ENCODE measurements around the gene STS.

STS gene

GRCh38 chrX:7133050-7133440 lies 14.5 kb upstream of the STS start:
- peaks cover 96% of the 10 kb centered on the region for H3K79me2 ChIP-seq (ENCODE audit: control insufficient read depth, low read length)
- peak overlapping the region; percentile 34; the same call in 1 of the 2 replicates for H3K4me2 ChIP-seq (ENCODE audit: low read length)
- H3K4me3 ChIP-seq (ENCODE audit: low read length): no peak overlapping the region

GRCh38 chrX:7134981-7135380 lies 12.5 kb upstream of the STS start:
- H3K4me2 ChIP-seq (ENCODE audit: low read length): peak overlapping the region; percentile 19; the same call in 1 of the 2 replicates
- H4K20me1 ChIP-seq (ENCODE audit: control insufficient read depth, insufficient read depth, low read depth, low read length): no peaks in the 10 kb centered on the region
- H3K79me2 ChIP-seq (ENCODE audit: control insufficient read depth, low read length): peaks cover 96% of the 10 kb centered on the region
- H3K4me3 ChIP-seq (ENCODE audit: low read length): no peak overlapping the region
- H3F3A ChIP-seq (ENCODE audit: control insufficient read depth, insufficient read depth): no peaks in the 10 kb centered on the region
- H3K4me1 ChIP-seq (ENCODE audit: control insufficient read depth, low read length): peaks cover 44% of the 10 kb centered on the region
- TF ChIP-seq CTCF (IDR thresholded peaks at IDR 0.05; ENCODE audit: low read depth, low read length, poor library complexity, severe bottlenecking): no peak
- no peak for TF ChIP-seq EZH2phosphoT487 (IDR thresholded peaks at IDR 0.05; ENCODE audit: borderline replicate concordance, low read length)
- no peak overlapping the region for H3K27ac ChIP-seq (ENCODE audit: low read depth, low read length)
- H3K9me2 ChIP-seq (replicated peaks; ENCODE audit: control insufficient read depth, low read length): no peaks in the 10 kb centered on the region
- H3K36me3 ChIP-seq (ENCODE audit: control insufficient read depth, low read length): peaks cover 32% of the 10 kb centered on the region
- H3K27me3 ChIP-seq (ENCODE audit: control insufficient read depth, low read length): no peaks in the 10 kb centered on the region
- no peaks in the 10 kb centered on the region for H3K9me3 ChIP-seq (ENCODE audit: control insufficient read depth, insufficient read depth, low read length)

More at GRCh38 chrX:7133050-7133440, 14.5 kb upstream of the STS start:
- H4K20me1 ChIP-seq (ENCODE audit: control insufficient read depth, insufficient read depth, low read depth, low read length): no peaks in the 10 kb centered on the region
- no peaks in the 10 kb centered on the region for H3K27me3 ChIP-seq (ENCODE audit: control insufficient read depth, low read length)
- H3K9me3 ChIP-seq (ENCODE audit: control insufficient read depth, insufficient read depth, low read length): no peaks in the 10 kb centered on the region
- H3K36me3 ChIP-seq (ENCODE audit: control insufficient read depth, low read length): peaks cover 25% of the 10 kb centered on the region
- no peaks in the 10 kb centered on the region for H3F3A ChIP-seq (ENCODE audit: control insufficient read depth, insufficient read depth)
- H3K9me2 ChIP-seq (replicated peaks; ENCODE audit: control insufficient read depth, low read length): no peaks in the 10 kb centered on the region
- H3K27ac ChIP-seq (ENCODE audit: low read depth, low read length): peak overlapping the region; percentile 32; the same call in 1 of the 2 replicates
- TF ChIP-seq CTCF (IDR thresholded peaks at IDR 0.05; ENCODE audit: low read depth, low read length, poor library complexity, severe bottlenecking): no peak
- no peak for TF ChIP-seq EZH2phosphoT487 (IDR thresholded peaks at IDR 0.05; ENCODE audit: borderline replicate concordance, low read length)
- H3K4me1 ChIP-seq (ENCODE audit: control insufficient read depth, low read length): peaks cover 44% of the 10 kb centered on the region

- peaks cover 97% of the 10 kb centered on the region for H3K79me2 ChIP-seq (ENCODE audit: control insufficient read depth, low read length)
- no peaks in the 10 kb centered on the region for H3K27me3 ChIP-seq (ENCODE audit: control insufficient read depth, low read length)
- no peak overlapping the region for H3K4me3 ChIP-seq (ENCODE audit: low read length)
- H4K20me1 ChIP-seq (ENCODE audit: control insufficient read depth, insufficient read depth, low read depth, low read length): no peaks in the 10 kb centered on the region
- no peaks in the 10 kb centered on the region for H3K9me2 ChIP-seq (replicated peaks; ENCODE audit: control insufficient read depth, low read length)
- H3K4me2 ChIP-seq (ENCODE audit: low read length): no peak overlapping the region
- TF ChIP-seq CTCF (IDR thresholded peaks at IDR 0.05; ENCODE audit: low read depth, low read length, poor library complexity, severe bottlenecking): no peak
- TF ChIP-seq EZH2phosphoT487 (IDR thresholded peaks at IDR 0.05; ENCODE audit: borderline replicate concordance, low read length): no peak
- H3F3A ChIP-seq (ENCODE audit: control insufficient read depth, insufficient read depth): no peaks in the 10 kb centered on the region
- peaks cover 38% of the 10 kb centered on the region for H3K36me3 ChIP-seq (ENCODE audit: control insufficient read depth, low read length)
- no peak overlapping the region for H3K27ac ChIP-seq (ENCODE audit: low read depth, low read length)
- H3K9me3 ChIP-seq (ENCODE audit: control insufficient read depth, insufficient read depth, low read length): no peaks in the 10 kb centered on the region
- peaks cover 29% of the 10 kb centered on the region for H3K4me1 ChIP-seq (ENCODE audit: control insufficient read depth, low read length)
Measured at GRCh38 chrX:7139202-7140081, 8.1 kb upstream of the STS start.

Data from DOHH2 (cell line).